ENCODE measurements around the gene NUDT3.

Gene NUDT3

DNA sequence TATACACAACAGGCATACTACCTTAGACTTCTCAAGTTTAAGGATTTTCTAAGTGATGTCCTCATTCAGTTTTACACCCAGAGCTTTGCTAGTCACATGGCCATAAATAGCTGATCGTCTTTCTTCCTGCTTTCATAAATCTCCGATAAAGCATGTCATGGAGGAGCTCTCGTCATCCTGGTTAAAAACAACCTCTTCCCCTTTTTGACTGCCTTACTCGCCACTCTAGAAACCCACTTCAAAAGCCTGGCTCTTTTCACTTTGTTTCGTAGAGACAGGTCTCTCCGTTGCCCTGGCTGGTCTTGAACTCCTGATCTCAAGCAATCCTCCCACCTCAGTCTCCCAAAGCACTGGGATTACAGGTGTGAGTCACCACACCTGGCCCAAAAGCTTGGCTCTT lies 76.7 kb downstream of the NUDT3 start:
- Histone ChIP-seq H3F3A (ENCODE audit: insufficient read depth, low read length) (peaks cover 3% of the 10 kb centered on the region; the same call in 1 of the 2 replicates), H3K9me2 (ENCODE audit: low read depth, low read length) (no peaks in the 10 kb centered on the region), H2AFZ (ENCODE audit: low read length) (no peak overlapping the region), H3K27me3 (ENCODE audit: insufficient read depth, low read length) (no peaks in the 10 kb centered on the region), H3K79me2 (ENCODE audit: insufficient read depth, low read length) (peaks cover 31% of the 10 kb centered on the region), H3K9ac (ENCODE audit: low read length) (no peak overlapping the region), H4K20me1 (ENCODE audit: insufficient read depth, low read length) (no peaks in the 10 kb centered on the region), H3K36me3 (ENCODE audit: insufficient read depth, low read length) (0 out of 2 replicates have a peak, but pooled peaks cover 6% of the 10 kb centered on the region), H3K4me2 (ENCODE audit: low read length) (peak overlapping the region; percentile 56), H3K4me3 (ENCODE audit: low read depth, low read length, poor library complexity, severe bottlenecking) (peak overlapping the region; percentile 6), H3K27ac (ENCODE audit: low read depth, low read length, poor library complexity, severe bottlenecking) (peak overlapping the region; percentile 63), H3K4me1 (ENCODE audit: insufficient read depth, low read length, severe bottlenecking) (peaks cover 40% of the 10 kb centered on the region), H3K9me3 (ENCODE audit: low read length) (no peaks in the 10 kb centered on the region)
- TF ChIP-seq, protein P1, sequence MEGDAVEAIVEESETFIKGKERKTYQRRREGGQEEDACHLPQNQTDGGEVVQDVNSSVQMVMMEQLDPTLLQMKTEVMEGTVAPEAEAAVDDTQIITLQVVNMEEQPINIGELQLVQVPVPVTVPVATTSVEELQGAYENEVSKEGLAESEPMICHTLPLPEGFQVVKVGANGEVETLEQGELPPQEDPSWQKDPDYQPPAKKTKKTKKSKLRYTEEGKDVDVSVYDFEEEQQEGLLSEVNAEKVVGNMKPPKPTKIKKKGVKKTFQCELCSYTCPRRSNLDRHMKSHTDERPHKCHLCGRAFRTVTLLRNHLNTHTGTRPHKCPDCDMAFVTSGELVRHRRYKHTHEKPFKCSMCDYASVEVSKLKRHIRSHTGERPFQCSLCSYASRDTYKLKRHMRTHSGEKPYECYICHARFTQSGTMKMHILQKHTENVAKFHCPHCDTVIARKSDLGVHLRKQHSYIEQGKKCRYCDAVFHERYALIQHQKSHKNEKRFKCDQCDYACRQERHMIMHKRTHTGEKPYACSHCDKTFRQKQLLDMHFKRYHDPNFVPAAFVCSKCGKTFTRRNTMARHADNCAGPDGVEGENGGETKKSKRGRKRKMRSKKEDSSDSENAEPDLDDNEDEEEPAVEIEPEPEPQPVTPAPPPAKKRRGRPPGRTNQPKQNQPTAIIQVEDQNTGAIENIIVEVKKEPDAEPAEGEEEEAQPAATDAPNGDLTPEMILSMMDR (IDR thresholded peaks at IDR 0.05; ENCODE audit: low read length), result no peak
- no peak for TF ChIP-seq EZH2 (IDR thresholded peaks at IDR 0.05; ENCODE audit: borderline replicate concordance, low read length)

DNA sequence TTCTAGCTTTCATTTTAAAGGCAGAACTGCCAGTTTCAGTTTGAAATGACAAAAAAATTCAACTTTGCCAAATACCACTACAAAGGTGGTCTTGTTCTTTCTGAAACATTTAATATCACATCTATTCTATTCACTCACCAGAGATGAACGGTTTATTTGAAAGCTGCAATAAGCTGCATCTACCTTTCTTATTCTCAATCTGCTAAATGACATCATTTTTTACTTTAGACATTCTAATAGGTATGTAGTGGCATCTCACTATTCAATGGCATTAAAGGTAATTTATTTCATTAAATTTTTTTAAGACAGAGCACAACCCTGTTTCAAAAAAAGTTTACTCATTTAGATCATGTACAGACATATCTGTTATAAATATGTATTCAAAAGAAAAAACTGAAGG lies 77.2 kb downstream of the NUDT3 start:
- Histone ChIP-seq H3K4me3 (ENCODE audit: low read depth, low read length, poor library complexity, severe bottlenecking) (no peak overlapping the region), H3K4me1 (ENCODE audit: insufficient read depth, low read length, severe bottlenecking) (peaks cover 40% of the 10 kb centered on the region), H3K9me3 (ENCODE audit: low read length) (no peaks in the 10 kb centered on the region), H3K4me2 (ENCODE audit: low read length) (peak overlapping the region; percentile 56; the same call in 1 of the 2 replicates), H3K9ac (ENCODE audit: low read length) (no peak overlapping the region), H3K36me3 (ENCODE audit: insufficient read depth, low read length) (0 out of 2 replicates have a peak, but pooled peaks cover 6% of the 10 kb centered on the region), H3K27me3 (ENCODE audit: insufficient read depth, low read length) (no peaks in the 10 kb centered on the region), H3K79me2 (ENCODE audit: insufficient read depth, low read length) (peaks cover 36% of the 10 kb centered on the region), H3K9me2 (ENCODE audit: low read depth, low read length) (no peaks in the 10 kb centered on the region), H4K20me1 (ENCODE audit: insufficient read depth, low read length) (no peaks in the 10 kb centered on the region), H3F3A (ENCODE audit: insufficient read depth, low read length) (peaks cover 3% of the 10 kb centered on the region; the same call in 1 of the 2 replicates), H3K27ac (ENCODE audit: low read depth, low read length, poor library complexity, severe bottlenecking) (peak overlapping the region; percentile 63), H2AFZ (ENCODE audit: low read length) (no peak overlapping the region)
- TF ChIP-seq, protein P1 (IDR thresholded peaks at IDR 0.05; ENCODE audit: low read length), result no peak
- no peak for TF ChIP-seq EZH2 (IDR thresholded peaks at IDR 0.05; ENCODE audit: borderline replicate concordance, low read length)

DNA sequence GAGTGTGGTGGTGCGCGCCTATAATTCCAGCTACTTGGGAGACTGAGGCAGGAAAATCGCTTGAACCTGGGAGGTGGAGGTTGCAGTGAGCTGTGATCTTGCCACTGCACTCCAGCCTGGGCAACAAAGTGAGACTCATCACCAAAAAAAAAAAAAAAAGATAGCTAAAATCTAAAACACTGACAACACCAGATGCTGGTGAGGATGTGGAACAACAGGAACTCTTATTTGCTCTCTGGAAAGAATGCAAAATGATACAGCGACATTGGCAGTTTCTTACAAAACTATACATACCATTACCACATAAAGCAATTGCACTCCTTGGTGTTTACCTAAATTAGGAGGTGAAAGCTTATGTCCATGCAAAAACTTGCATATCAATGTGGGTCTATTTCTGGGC lies 80.2 kb downstream of the NUDT3 start:
- TF ChIP-seq EZH2 (IDR thresholded peaks at IDR 0.05; ENCODE audit: borderline replicate concordance, low read length), result no peak
- TF ChIP-seq, protein P1 (IDR thresholded peaks at IDR 0.05; ENCODE audit: low read length), result no peak
- Histone ChIP-seq H3K9me3 (ENCODE audit: low read length) (no peaks in the 10 kb centered on the region), H4K20me1 (ENCODE audit: insufficient read depth, low read length) (no peaks in the 10 kb centered on the region), H3K27me3 (ENCODE audit: insufficient read depth, low read length) (no peaks in the 10 kb centered on the region), H2AFZ (ENCODE audit: low read length) (no peak overlapping the region), H3K4me1 (ENCODE audit: insufficient read depth, low read length, severe bottlenecking) (peaks cover 23% of the 10 kb centered on the region), H3K4me2 (ENCODE audit: low read length) (no peak overlapping the region), H3K79me2 (ENCODE audit: insufficient read depth, low read length) (peaks cover 50% of the 10 kb centered on the region), H3K4me3 (ENCODE audit: low read depth, low read length, poor library complexity, severe bottlenecking) (no peak overlapping the region), H3K9me2 (ENCODE audit: low read depth, low read length) (no peaks in the 10 kb centered on the region), H3F3A (ENCODE audit: insufficient read depth, low read length) (peaks cover 3% of the 10 kb centered on the region; the same call in 1 of the 2 replicates), H3K36me3 (ENCODE audit: insufficient read depth, low read length) (0 out of 2 replicates have a peak, but pooled peaks cover 6% of the 10 kb centered on the region), H3K9ac (ENCODE audit: low read length) (no peak overlapping the region), H3K27ac (ENCODE audit: low read depth, low read length, poor library complexity, severe bottlenecking) (no peak overlapping the region)

All from OCI-LY1 (cell line).